GM12874 (cell line): ENCODE results near the gene DHX15.

Experiments
- CTCF ChIP-seq: IDR thresholded peaks from 2 replicates; pipeline ENCODE4 v1.5.1; 2011; ENCODE audit warnings: low read depth, mild to moderate bottlenecking, control low read depth, low read length, moderate library complexity; ENCODE audit not compliant: insufficient read depth

The DHX15 gene

DNA sequence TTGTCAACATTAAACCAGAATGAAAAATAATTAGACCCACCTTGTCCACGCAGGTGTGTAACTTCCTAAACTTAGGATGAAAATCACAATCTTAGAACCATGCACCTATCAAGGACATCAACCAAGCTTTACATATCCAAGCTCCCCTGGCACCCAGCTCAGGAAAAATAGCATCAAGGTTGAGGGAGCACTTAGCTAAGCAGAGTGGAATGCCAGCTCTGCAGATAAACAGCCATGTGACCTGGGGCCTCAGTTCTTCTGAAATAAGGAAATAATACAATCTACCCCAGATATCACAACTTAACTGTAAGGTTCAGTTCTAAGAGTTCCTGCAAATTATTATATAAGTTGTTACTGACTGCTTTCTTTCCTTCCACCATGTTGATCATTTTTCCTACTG is 64.7 kb downstream of the DHX15 start:
- TF ChIP-seq CTCF: no peak

DNA sequence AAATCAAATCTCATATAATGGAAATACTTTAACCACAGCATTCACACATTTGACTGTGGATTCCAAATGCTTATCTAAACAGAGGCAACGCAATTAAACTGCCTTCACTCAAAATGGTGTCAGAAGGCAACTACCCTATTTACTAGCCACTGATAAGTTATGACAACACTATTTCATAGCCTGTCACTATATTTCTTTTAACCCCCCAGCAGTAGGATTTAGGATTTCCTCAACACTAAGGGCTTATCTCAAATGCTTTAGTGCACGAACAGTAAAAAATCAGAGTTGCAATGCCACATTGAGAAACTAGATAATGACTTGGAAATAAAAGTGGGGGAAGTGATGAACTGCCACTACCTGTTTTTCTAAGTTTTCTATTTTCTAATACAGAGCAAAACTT is 66.7 kb downstream of the DHX15 start:
- TF ChIP-seq CTCF: no peak

DNA sequence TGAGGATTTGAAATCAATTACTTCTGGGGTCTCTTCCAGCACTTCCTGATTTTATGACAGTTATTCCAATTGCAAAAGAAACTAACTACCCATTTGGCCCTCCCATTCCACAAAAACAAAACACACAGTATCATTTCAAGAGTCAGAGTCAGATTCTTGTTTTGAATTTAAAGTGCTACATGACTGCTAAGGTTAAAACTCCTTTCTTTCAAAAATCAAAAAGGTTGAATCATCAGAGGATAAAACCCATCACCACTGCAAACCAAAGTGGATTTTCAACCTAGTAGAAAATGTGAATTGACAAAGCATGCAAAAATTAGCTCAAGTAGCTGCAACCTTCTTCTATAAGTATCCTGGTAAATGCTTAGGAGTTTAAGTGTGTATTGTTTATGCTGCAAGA is 67.4 kb downstream of the DHX15 start:
- no peak for TF ChIP-seq CTCF

DNA sequence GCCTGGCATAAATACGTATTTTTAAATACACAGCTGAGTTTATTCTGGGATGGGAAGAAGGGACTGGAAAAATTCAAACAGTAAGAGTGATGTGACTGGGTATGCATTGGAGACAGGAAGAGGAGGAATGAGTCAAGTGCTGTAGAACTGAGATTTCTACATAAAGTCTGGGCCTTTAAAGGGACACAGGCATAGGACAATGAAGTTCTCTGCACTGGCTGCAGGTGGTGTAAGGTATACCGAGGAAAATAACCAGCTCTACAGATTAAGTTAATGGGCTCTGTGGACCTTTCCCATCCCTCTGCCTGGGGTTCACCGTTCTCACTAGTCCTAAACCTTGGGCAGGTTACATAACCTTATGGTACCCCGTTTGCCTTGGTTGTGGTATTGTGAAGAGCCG is 68.7 kb downstream of the DHX15 start:
- TF ChIP-seq CTCF: no peak

GRCh38 chr4:24514808-24515207 is 69.5 kb downstream of the DHX15 start:
- 0 out of 2 replicates have a peak, but pooled peaks have one; percentile 5 for TF ChIP-seq CTCF

DNA sequence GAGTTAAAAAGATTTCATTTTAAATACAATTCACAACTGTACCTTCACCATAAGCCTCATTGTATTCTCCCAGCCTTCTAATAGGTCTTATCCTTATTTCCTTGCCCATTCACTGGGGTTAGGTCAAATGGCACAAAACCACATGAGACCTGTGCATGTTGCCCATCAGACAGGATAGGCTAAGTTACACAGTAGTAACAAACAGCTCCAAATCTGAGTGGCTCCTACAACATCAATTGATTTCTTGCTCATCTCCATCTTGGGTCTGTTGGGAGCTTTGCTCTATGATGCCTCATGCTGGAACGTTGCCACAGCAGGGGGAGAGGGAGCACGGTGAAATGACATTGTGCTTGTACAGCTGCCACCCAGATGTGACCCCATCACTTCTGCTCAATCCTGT is 70.6 kb downstream of the DHX15 start:
- no peak for TF ChIP-seq CTCF

DNA sequence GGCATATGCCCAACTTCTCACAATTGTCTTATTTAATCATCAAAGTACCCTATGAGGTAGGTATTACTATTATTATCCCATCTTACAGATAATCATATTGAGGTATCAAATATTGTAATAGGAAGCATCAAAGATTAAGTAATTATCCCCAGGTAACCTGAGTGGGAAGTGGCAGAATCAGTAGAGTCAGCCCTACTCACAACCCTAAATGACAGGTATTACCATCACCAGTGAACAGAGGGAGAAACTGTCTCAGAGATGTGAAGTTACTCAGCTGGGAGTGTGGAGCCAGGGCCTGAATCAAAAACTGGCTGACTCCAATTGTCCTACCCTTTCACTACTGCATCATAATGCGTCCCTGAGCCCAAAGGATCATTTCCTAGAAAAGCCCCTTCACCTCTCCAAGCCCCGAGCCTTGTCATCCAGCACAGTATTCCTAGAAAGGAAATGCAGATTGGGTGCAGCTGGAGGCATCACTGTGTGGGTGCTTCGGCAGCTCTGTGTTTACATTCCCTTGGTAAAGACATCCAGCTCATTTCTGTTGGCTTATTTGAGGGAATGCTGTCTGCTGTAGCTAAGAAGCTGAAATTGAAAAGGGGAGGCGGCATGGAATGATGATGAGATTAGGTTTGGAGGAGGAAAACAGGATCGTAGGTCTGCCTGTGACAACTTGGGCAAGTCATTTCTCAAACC is 72.8 kb downstream of the DHX15 start:
- TF ChIP-seq CTCF: no peak
